Adrenal gland (tissue), 5 donors: ENCODE data around the gene OLIG2.

ENCODE experiments used
- POLR2A ChIP-seq, 2 donors: fragments of 450-650 bp; IDR thresholded peaks; one replicate each; pipeline ENCODE4 v1.6.1; 2017; ENCODE audit warnings: antibody characterized with exemption in 2 of 2, mild to moderate bottlenecking in 2 of 2, moderate library complexity in 1 of 2
- TF ChIP-seq, protein P1 (sequence below), 6 experiments: fragments of 450-650 bp in 4 of 6; fragments of 200-600 bp in 2 of 6; sonication (generic) in 1 of 6; IDR thresholded peaks; 1 replicate in 5 of 6; 2 replicates in 1 of 6; pipeline versions ENCODE4 v1.5.1 to v1.8.0; 2016 to 2021; ENCODE audit warnings: antibody characterized with exemption in 6 of 6, mild to moderate bottlenecking in 2 of 6, moderate library complexity in 1 of 6
- donor health status: DM: no; HTN: no; CAD: no.

DNA sequence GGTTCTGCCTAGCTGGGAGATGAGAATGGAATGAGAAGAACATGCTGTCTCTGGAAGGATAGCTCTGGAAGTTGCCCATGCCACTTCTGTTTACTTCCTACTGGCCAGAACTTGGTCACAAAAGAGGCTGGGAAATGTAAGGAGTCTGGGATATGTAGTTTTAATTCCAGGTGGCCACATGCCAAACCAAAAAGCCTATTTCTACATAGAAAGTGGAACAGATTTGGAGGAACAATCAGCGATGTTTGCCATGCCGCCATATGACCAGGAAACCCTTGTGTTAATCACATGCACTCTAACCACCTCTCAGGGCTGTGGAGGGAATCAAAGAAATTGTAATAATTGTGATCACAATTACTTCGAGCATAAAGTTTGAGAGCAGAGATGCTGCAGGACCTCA, 10.0 kb upstream of the OLIG2 start:
- no peak for TF ChIP-seq POLR2A (IDR thresholded peaks at IDR 0.05)
- TF ChIP-seq, protein P1, sequence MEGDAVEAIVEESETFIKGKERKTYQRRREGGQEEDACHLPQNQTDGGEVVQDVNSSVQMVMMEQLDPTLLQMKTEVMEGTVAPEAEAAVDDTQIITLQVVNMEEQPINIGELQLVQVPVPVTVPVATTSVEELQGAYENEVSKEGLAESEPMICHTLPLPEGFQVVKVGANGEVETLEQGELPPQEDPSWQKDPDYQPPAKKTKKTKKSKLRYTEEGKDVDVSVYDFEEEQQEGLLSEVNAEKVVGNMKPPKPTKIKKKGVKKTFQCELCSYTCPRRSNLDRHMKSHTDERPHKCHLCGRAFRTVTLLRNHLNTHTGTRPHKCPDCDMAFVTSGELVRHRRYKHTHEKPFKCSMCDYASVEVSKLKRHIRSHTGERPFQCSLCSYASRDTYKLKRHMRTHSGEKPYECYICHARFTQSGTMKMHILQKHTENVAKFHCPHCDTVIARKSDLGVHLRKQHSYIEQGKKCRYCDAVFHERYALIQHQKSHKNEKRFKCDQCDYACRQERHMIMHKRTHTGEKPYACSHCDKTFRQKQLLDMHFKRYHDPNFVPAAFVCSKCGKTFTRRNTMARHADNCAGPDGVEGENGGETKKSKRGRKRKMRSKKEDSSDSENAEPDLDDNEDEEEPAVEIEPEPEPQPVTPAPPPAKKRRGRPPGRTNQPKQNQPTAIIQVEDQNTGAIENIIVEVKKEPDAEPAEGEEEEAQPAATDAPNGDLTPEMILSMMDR (IDR thresholded peaks at IDR 0.05), result no peak
